Upper lobe of right lung (tissue), 1 donor: ENCODE results near the gene GPSM1. TPM values are rescaled to one million over a fixed set of nuclear protein-coding genes. Genes with fewer than 3 reads are reported as not detected.

ENCODE experiments used
- ATAC-seq: fragments of 200-7000 bp; cut with Tn5 transposase; one replicate; pipeline ENCODE4 v1.9.1; 2020; ENCODE audit warnings: mild to moderate bottlenecking, moderate library complexity
- DNase-seq: peaks from one replicate; pipeline ENCODE4 v3.0.0-alpha.2; 2020
- H3K27ac ChIP-seq: fragments of 200-600 bp; one replicate; pipeline ENCODE4 v1.8.0; 2022
- H3K27me3 ChIP-seq: fragments of 200-600 bp; one replicate; pipeline ENCODE4 v1.8.0; 2022; ENCODE audit warnings: mild to moderate bottlenecking
- H3K36me3 ChIP-seq: fragments of 200-600 bp; one replicate; pipeline ENCODE4 v1.8.0; 2022
- H3K4me1 ChIP-seq: fragments of 200-600 bp; one replicate; pipeline ENCODE4 v1.8.0; 2022
- H3K4me3 ChIP-seq: fragments of 200-600 bp; one replicate; pipeline ENCODE4 v1.8.0; 2022; ENCODE audit warnings: mild to moderate bottlenecking
- H3K9me3 ChIP-seq: fragments of 200-600 bp; one replicate; pipeline ENCODE4 v1.8.0; 2022
- intact Hi-C: fragments of 100-400 bp; cut with DNase I; formaldehyde crosslinking; loops from one replicate; pipeline ENCODE4 v1.11.0; 2022
- total RNA-seq: library from RNA; stranded (reverse); fragmentation: NEBNext Ultra II Directional; extraction: Animal tissue kit (Norgen Biotek cat#: 25700); gene quantifications from one replicate; pipeline ENCODE4 v1.2.1, GENCODE V29; 2021
- TF ChIP-seq, protein P1 (sequence below): fragments of 200-600 bp; IDR thresholded peaks from one replicate; pipeline ENCODE4 v1.8.0; 2022; ENCODE audit warnings: antibody characterized with exemption
- donor health status: DM: no; HTN: yes; CAD: no; lungs with severe emphysema.

GPSM1 gene
- total RNA-seq, 1 donor from 2014 or later = 27.3 TPM

DNA sequence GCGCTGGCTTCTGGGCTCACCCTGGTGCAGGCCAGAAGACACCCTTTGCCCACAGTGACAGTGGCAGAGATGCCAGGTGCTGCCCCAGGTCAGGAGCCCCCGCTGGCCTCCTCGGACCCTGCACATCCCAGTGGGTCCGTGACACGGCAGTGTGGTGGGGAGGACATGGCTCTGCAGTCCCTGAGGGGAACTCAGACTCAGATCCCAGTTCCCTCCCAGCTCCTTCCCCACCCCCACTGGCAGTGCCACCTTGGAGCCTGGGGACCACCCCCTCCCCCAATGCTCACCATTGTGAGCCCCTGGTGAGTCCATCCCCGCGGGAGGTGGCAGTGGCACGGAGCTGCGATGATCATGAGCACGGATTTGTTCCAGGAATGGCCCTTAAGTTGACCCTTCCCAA, 22.9 kb upstream of the GPSM1 start:
- DNase-seq (no peak), ATAC-seq (no peak)
- Histone ChIP-seq H3K9me3 (no peaks in the 10 kb centered on the region), H3K27ac (no peak overlapping the region), H3K4me1 (no peaks in the 10 kb centered on the region), H3K4me3 (no peak overlapping the region), H3K36me3 (no peaks in the 10 kb centered on the region), H3K27me3 (no peaks in the 10 kb centered on the region)
- TF ChIP-seq, protein P1, sequence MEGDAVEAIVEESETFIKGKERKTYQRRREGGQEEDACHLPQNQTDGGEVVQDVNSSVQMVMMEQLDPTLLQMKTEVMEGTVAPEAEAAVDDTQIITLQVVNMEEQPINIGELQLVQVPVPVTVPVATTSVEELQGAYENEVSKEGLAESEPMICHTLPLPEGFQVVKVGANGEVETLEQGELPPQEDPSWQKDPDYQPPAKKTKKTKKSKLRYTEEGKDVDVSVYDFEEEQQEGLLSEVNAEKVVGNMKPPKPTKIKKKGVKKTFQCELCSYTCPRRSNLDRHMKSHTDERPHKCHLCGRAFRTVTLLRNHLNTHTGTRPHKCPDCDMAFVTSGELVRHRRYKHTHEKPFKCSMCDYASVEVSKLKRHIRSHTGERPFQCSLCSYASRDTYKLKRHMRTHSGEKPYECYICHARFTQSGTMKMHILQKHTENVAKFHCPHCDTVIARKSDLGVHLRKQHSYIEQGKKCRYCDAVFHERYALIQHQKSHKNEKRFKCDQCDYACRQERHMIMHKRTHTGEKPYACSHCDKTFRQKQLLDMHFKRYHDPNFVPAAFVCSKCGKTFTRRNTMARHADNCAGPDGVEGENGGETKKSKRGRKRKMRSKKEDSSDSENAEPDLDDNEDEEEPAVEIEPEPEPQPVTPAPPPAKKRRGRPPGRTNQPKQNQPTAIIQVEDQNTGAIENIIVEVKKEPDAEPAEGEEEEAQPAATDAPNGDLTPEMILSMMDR = no peak
- intact Hi-C loops = no loop called here

DNA sequence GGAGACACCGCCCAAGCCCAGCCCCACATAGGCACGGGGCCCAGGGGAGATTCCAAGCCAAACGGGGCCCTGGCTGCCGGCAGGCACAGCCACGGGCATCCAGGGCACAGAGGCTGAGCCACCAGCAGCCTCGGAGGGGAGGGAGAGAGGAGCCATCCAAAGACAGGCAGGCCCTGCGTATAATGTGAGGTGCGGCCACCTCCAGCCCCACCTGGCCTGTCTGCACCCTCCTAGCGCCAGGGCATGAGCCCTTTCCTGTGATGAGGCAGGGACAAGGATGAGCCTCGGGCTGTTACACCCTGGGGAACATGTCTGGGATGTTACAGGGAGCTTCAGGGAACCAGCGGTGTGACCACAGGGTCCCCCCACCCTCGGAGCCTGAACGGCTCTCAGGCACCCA, 22.4 kb upstream of the GPSM1 start:
- DNase-seq (no peak), ATAC-seq (no peak)
- Histone ChIP-seq H3K27ac (no peak overlapping the region), H3K9me3 (no peaks in the 10 kb centered on the region), H3K4me3 (no peak overlapping the region), H3K36me3 (no peaks in the 10 kb centered on the region), H3K27me3 (no peaks in the 10 kb centered on the region), H3K4me1 (no peaks in the 10 kb centered on the region)
- TF ChIP-seq, protein P1 = no peak
- intact Hi-C loops = no loop called here

DNA sequence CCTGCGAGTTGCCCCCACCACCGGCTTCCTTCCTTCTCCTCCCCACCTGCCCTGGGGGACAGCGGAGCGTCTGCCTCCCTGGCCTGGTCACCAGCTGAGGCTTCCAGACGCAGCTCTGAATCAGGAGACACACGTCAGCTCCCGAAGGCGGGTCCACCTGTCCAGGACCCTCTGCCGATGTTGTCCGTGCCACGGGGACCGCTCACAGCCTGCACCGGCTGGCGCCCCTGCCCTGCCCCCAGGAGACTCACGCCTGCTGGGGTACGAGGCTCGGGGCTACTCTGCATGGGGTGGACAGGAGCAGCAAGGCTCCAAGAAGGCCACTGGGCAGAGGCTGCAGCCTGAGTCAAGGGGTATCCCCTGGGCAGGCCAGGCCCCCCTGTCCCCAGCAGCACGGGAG, 21.5 kb upstream of the GPSM1 start:
- Histone ChIP-seq H3K27me3 (peaks cover 7% of the 10 kb centered on the region), H3K4me1 (no peaks in the 10 kb centered on the region), H3K27ac (no peak overlapping the region), H3K36me3 (no peaks in the 10 kb centered on the region), H3K9me3 (no peaks in the 10 kb centered on the region), H3K4me3 (no peak overlapping the region)
- intact Hi-C loops = no loop called here
- TF ChIP-seq, protein P1 = no peak
- no peak for DNase-seq
- no peak for ATAC-seq

DNA sequence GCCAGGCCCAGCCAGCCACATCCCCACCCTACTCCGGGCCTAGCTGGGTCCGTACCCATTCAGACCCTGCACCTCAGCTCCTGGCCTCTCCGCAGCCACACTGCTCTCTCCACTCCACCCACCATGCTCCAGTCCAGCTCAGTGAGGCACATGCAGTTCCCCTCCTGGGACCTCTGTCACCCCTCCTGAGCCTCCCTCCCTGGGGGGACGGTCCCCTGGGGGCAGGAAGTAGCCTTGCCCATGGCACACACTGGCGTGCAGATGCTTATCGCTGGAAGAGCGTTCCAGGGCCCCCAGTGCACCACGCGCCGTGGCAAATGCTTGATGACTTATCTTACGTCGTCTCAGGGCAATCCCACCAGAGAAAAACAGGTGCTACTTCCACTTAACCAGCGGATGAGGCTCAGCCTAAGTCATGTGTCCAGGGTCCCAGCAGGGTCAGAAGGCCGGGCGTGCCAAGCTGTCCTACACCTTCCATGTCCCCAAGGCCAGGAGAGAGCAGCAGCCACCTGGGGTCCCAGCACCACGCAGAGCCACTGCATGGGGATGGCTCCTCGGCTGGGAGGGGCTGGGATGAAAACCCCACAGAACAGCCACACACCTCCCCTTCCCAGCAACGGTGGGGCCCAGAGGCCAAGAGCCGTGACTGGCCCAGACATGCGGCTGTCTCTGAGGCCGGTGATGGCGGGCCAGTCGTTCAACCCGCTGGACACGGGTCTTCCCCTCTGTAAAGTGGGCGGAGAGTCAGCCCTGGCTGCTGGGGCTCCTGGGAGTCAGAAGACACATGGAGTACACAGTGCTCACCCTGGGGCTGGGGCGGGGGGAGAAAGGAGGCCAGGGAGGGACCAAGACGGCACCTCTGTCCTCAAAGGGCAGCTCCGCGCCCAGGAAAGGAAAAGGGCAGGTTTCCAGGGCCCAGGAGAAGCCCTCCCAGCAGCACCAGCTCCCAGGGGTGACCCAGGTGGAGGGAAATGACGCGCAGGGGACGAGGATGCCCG, 20.8 kb upstream of the GPSM1 start:
- ATAC-seq = no peak

DNA sequence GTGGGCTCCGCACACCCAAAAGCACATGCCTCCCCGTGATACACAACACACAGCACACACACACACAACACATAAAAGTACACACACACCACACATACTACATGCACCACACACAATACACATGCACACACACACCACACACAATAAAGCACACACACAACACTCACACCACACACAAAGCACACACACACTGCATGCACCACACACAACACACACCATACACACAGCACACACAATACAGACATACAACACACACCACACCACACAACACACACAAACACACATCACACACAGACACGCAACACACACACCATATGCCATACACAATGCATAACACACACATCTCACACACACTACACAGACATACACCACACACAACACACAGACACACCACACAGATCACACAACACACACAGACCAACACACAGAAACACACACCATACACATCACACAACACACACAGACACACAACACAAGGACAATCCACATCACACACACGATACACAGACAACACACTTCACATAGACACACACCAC, 20.1 kb upstream of the GPSM1 start:
- no peak overlapping the region for H3K4me3 ChIP-seq
- TF ChIP-seq, protein P1 = no peak
- intact Hi-C loops = no loop called here
- H3K36me3 ChIP-seq = no peaks in the 10 kb centered on the region
- no peak overlapping the region for H3K27ac ChIP-seq
- peaks cover 13% of the 10 kb centered on the region for H3K27me3 ChIP-seq
- no peaks in the 10 kb centered on the region for H3K9me3 ChIP-seq
- ATAC-seq = no peak
- no peaks in the 10 kb centered on the region for H3K4me1 ChIP-seq
- no peak for DNase-seq

More for the DNA sequence above, 20.8 kb upstream of the GPSM1 start:
- Histone ChIP-seq H3K27ac (no peak overlapping the region), H3K4me1 (no peaks in the 10 kb centered on the region), H3K4me3 (no peak overlapping the region), H3K27me3 (peaks cover 13% of the 10 kb centered on the region), H3K9me3 (no peaks in the 10 kb centered on the region), H3K36me3 (no peaks in the 10 kb centered on the region)
- intact Hi-C loops = no loop called here
- no peak for DNase-seq
- TF ChIP-seq, protein P1 = no peak
